Measurements from ENCODE around the gene RAPGEF4.
A peak's percentile ranks its signal among the peaks of the same experiment; 100 is the strongest.

Gene RAPGEF4

DNA sequence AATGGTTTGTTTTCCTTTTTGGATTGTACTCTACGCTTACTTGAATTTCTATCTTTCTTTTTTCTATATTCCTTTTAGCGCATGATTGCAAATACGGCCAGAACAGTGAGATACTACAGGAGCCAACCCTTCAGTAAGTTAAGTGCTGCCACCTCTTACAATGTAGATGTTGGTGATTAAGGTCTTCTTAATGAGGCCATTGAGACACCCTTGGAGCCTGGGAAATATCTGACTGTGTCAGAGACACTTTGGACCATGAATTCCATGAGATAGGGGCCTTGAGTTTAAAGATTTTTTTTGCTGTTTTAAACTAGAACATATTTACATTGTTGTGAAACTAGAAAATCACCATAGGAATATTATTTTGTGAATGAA lies 312.9 kb downstream of the RAPGEF4 start:
- Histone ChIP-seq H3K4me1 (peaks cover 0 to 68% (median 34%) of the 10 kb centered on the region in 10 experiments; a peak in 15 of 20 replicates), H3K4me3 (no peak overlapping the region), H3K9me3 (replicated peaks in 1 of 11) (no peaks in the 10 kb centered on the region), H3K27ac (peak overlapping the region in 10 of 11 experiments; percentile 30 to 87 (median 74); a peak in 20 of 22 replicates), H3K27me3 (no peaks in the 10 kb centered on the region), H4K20me1 (no peaks in the 10 kb centered on the region), H3K9ac (peak overlapping the region in 7 of 11 experiments; percentile 21 to 67 (median 41); a peak in 9 of 22 replicates), H3K4me2 (peak overlapping the region in 9 of 11 experiments; percentile 11 to 83 (median 71); a peak in 17 of 22 replicates), H3K36me3 (no peaks in the 10 kb centered on the region)
- no peak for TF ChIP-seq Cebpa-rat (IDR thresholded peaks at IDR 0.05)

DNA sequence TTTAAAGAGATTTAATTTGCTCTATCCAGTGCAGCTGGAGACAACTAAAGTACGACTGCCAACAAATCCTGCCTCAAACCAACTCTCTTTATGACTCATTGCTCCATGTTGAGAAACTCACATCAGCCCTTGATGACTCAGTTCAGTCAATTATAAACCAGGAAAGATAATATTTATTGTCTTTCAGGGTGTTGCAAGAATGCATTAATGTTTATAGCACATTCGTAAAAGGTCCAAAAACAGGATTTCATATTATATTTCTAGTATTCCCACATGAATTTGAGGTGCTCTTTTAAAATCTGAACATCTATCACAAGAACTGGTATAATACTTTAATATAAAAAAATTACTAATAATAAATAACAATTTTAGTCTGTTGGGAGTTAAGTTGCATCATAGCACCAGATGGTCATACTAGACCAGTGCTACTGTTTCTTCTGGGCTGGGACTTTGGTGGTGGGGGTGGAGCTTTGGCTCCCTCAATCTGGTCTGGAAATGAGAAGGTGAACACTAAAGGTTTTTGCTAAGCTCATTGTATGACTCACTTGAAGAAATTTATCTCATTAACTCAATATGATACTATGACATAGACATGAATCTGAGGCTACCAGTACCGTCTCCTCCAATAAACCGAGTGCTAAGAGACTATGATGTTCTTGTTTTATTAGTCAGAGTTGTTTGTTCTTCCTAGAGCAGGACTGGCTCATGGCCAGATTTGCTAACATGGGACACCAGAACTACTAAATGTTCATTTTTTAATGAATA lies 313.4 kb downstream of the RAPGEF4 start:
- peaks cover 0 to 64% (median 34%) of the 10 kb centered on the region in 10 experiments; a peak in 15 of 20 replicates for H3K4me1 ChIP-seq
- no peak overlapping the region for H3K4me3 ChIP-seq
- H4K20me1 ChIP-seq, result no peaks in the 10 kb centered on the region
- peak in 7 of 11 experiments; percentile 27 to 83 (median 67); a peak in 10 of 22 replicates for TF ChIP-seq Cebpa-rat (IDR thresholded peaks at IDR 0.05)
- H3K27me3 ChIP-seq, result no peaks in the 10 kb centered on the region
- peak overlapping the region in 9 of 11 experiments; percentile 11 to 83 (median 71); a peak in 17 of 22 replicates for H3K4me2 ChIP-seq
- no peaks in the 10 kb centered on the region for H3K36me3 ChIP-seq
- H3K9me3 ChIP-seq (replicated peaks in 1 of 11), result no peaks in the 10 kb centered on the region
- peak overlapping the region in 10 of 11 experiments; percentile 53 to 87 (median 74); a peak in 21 of 22 replicates for H3K27ac ChIP-seq
- peak overlapping the region in 8 of 11 experiments; percentile 30 to 67 (median 47); a peak in 13 of 22 replicates for H3K9ac ChIP-seq

DNA sequence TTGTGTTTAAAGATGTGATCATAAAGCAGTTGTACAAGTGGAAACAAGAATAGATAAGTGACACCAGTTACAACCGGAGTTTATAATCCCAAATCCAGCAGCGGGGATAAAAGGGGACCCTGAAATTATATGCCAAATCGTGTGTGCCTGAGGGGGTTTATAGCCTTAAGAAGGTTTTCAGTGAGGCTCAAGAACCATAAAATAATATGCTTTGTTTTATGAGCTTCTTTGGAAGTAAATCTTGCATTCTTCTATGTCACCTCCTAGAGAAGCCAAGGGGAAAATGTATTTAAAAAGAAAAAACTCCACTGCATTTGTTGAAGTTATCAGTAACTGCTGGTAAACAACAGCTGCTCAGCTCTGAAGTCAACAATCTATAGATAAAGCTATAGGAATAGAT lies 314.2 kb downstream of the RAPGEF4 start:
- peak overlapping the region in 7 of 11 experiments; percentile 30 to 67 (median 52); a peak in 10 of 22 replicates for H3K9ac ChIP-seq
- H3K4me2 ChIP-seq, result peak overlapping the region in 9 of 11 experiments; percentile 4 to 83 (median 71); a peak in 15 of 22 replicates
- peaks cover 0 to 64% (median 34%) of the 10 kb centered on the region in 10 experiments; a peak in 15 of 20 replicates for H3K4me1 ChIP-seq
- H3K9me3 ChIP-seq (replicated peaks in 1 of 11), result no peaks in the 10 kb centered on the region
- H3K27me3 ChIP-seq, result no peaks in the 10 kb centered on the region
- TF ChIP-seq Cebpa-rat (IDR thresholded peaks at IDR 0.05), result no peak
- no peak overlapping the region for H3K4me3 ChIP-seq
- H4K20me1 ChIP-seq, result no peaks in the 10 kb centered on the region
- no peaks in the 10 kb centered on the region for H3K36me3 ChIP-seq
- peak overlapping the region in 10 of 11 experiments; percentile 53 to 87 (median 74); a peak in 20 of 22 replicates for H3K27ac ChIP-seq

DNA sequence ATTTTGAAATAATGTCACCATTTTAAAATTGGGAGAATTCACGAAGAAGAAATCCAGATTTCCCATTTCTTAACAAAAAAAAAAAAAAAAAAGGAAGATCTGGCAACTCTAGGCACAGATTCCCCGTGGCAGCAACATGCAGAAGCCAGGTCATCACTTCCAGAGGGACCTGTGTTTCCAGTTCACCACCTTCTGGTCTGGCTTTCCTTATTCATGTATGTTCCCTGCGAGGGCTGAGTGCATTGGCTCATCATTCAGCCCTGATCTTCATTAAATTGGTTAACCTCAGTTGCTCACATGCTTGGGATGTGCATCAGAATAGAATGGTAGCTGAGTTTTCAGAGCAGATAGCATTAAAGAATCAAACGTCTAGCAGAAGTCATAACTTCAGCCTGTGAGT lies 315.0 kb downstream of the RAPGEF4 start:
- Histone ChIP-seq H3K4me1 (peaks cover 0 to 63% (median 34%) of the 10 kb centered on the region in 10 experiments; a peak in 15 of 20 replicates), H3K27ac (peak overlapping the region in 7 of 11 experiments; percentile 71 to 87 (median 83); a peak in 12 of 22 replicates), H3K4me2 (peak overlapping the region in 6 of 11 experiments; percentile 24 to 83 (median 72); a peak in 11 of 22 replicates)

DNA sequence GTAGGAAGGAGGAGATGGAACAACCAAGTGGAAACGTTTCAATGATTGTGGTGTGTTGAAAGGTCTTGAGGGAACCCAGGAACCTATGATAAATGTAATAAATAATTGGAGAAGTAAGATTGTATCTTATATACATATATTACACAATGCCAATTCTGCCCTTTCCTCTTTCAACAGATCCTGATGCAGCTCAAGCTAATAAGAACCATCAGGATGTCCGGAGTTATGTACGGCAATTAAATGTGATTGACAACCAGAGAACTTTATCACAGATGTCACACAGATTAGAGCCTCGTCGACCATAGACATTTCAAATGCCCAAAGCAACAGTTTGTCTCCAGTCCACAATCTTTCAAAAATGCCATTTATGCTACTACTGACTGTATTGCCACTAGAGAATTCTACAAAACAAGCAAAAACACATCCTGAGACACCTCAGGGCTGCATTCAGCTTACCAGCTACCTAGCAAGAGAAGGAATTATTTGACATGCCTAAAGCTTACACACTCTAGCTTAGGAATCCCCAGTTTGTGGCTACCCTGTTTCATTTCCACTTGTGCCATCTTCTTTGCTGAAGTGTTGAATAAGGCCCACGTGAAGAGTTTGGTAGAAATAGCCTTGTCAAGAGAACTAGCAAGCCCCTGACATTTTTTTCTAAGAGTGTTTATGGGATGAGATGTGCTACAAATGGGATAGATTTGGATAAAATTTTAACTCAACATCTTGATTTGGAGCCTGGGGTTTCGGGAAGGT lies 316.0 kb downstream of the RAPGEF4 start:
- H3K9me3 ChIP-seq (replicated peaks in 1 of 11), result no peaks in the 10 kb centered on the region
- H3K4me2 ChIP-seq, result peak overlapping the region in 4 of 11 experiments; percentile 4 to 83 (median 74); a peak in 6 of 22 replicates
- peak overlapping the region in 2 of 11 experiments; percentile 85 to 87; a peak in 3 of 22 replicates for H3K27ac ChIP-seq
- H3K4me1 ChIP-seq, result peaks cover 0 to 54% (median 34%) of the 10 kb centered on the region in 10 experiments; a peak in 15 of 20 replicates
- TF ChIP-seq Cebpa-rat (IDR thresholded peaks at IDR 0.05), result no peak
- no peaks in the 10 kb centered on the region for H3K27me3 ChIP-seq
- H3K36me3 ChIP-seq, result no peaks in the 10 kb centered on the region
- H3K9ac ChIP-seq, result no peak overlapping the region
- no peaks in the 10 kb centered on the region for H4K20me1 ChIP-seq
- H3K4me3 ChIP-seq, result no peak overlapping the region

More for the DNA sequence above, 315.0 kb downstream of the RAPGEF4 start:
- H4K20me1 ChIP-seq, result no peaks in the 10 kb centered on the region
- H3K27me3 ChIP-seq, result no peaks in the 10 kb centered on the region
- no peaks in the 10 kb centered on the region for H3K9me3 ChIP-seq (replicated peaks in 1 of 11)
- no peaks in the 10 kb centered on the region for H3K36me3 ChIP-seq
- no peak for TF ChIP-seq Cebpa-rat (IDR thresholded peaks at IDR 0.05)
- H3K9ac ChIP-seq, result no peak overlapping the region
- H3K4me3 ChIP-seq, result no peak overlapping the region

DNA sequence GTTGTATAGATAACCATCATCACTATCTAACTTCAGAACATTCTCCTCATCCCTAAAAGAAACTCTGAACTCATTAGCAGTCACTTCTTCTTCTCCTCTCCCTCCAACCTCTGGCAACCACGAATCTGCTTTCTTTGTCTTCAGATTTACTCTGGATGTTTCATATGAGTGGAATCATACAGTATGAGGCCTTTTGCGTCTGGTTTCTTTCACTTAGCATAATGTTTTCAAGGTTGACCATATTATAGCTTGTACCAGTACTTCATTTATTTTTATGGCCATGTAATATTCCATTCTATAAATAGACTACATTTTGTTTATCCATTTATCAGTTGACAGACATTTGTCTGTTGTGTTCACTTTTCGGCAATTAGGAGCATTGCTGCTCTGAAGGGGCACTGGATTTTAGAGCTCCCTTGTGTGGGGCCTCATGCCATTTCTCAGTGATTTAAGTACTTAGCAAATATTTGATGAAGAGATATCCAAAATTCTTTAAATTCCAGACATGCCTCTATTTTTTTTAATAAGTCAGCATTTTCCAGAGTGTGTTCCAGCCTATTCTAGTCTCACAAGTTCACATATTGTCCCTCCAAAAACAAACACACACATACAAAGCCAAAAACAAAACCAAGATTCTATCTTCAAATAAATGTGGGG lies 317.5 kb downstream of the RAPGEF4 start:
- no peaks in the 10 kb centered on the region for H3K36me3 ChIP-seq
- H3K9ac ChIP-seq, result no peak overlapping the region
- H3K4me2 ChIP-seq, result no peak overlapping the region
- peaks cover 0 to 54% (median 26%) of the 10 kb centered on the region in 10 experiments; a peak in 15 of 20 replicates for H3K4me1 ChIP-seq
- TF ChIP-seq Cebpa-rat (IDR thresholded peaks at IDR 0.05), result no peak
- H3K4me3 ChIP-seq, result no peak overlapping the region
- H4K20me1 ChIP-seq, result no peaks in the 10 kb centered on the region
- H3K27ac ChIP-seq, result no peak overlapping the region
- H3K9me3 ChIP-seq (replicated peaks in 1 of 11), result peaks cover 0 to 3% (median 0%) of the 10 kb centered on the region in 11 experiments; a peak in 1 of 22 replicates
- no peaks in the 10 kb centered on the region for H3K27me3 ChIP-seq

DNA sequence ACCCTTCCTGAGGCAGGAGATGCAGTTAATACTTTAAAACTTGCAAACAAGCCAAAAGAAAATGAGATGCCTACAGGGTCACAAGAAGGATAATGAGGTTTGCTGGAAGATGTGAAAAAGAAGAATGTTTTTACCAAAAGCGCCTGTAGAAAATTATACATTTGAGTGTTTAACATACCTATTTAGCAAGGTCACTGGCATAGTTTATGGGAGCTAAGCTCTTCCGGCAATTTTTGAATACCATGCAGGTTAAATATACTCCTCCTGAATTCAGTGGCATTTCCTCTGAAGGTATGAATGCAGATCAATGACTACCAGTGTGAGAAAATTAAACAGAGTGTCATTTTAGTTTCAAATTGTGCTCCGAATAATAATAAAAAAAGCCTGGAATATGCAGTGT lies 318.8 kb downstream of the RAPGEF4 start:
- Histone ChIP-seq H3K9ac (no peak overlapping the region), H3K27ac (no peak overlapping the region), H3K9me3 (replicated peaks in 1 of 11) (peaks cover 0 to 10% (median 0%) of the 10 kb centered on the region in 11 experiments; a peak in 3 of 22 replicates), H4K20me1 (no peaks in the 10 kb centered on the region), H3K36me3 (no peaks in the 10 kb centered on the region), H3K27me3 (no peaks in the 10 kb centered on the region), H3K4me3 (no peak overlapping the region), H3K4me1 (peaks cover 4 to 54% (median 26%) of the 10 kb centered on the region in 10 experiments; a peak in 16 of 20 replicates), H3K4me2 (no peak overlapping the region)
- TF ChIP-seq Cebpa-rat (IDR thresholded peaks at IDR 0.05), result no peak

DNA sequence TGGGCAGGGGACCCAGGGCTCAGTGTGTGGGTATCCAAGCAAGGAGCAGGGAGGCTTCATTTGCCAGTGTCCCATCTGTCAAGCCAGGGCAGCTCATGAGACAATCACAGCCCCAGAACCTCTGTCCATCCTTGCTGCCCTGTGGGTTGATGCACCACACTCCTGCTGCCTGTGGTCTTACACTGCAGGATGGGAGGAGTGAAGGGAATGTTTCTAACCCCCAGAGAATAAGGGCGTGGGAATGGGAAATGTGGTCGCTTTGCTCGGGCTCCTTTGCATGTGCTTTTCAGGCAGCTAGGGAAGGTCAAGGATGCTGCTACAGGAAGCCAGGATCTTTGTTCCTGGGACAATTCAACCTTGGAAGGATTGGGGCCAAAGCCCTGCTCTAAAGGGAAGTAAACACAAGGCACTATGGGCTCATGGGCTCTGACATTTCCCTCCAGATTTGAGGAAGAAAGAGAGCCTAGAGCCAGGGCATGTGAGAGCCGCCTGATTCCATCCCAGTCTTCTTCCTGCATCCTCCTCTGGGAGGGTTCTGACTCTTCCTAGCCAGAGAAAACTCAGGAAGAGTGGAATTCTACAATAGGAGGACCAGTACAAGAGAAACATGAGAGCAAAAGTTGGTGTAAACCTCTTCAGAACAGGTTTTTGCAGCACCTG lies 321.2 kb downstream of the RAPGEF4 start:
- no peak overlapping the region for H3K4me3 ChIP-seq
- H3K9ac ChIP-seq, result no peak overlapping the region
- no peaks in the 10 kb centered on the region for H4K20me1 ChIP-seq
- no peak for TF ChIP-seq Cebpa-rat (IDR thresholded peaks at IDR 0.05)
- H3K27me3 ChIP-seq, result no peaks in the 10 kb centered on the region
- H3K9me3 ChIP-seq (replicated peaks in 1 of 11), result peaks cover 0 to 10% (median 0%) of the 10 kb centered on the region in 11 experiments; a peak in 3 of 22 replicates
- H3K27ac ChIP-seq, result no peak overlapping the region
- H3K36me3 ChIP-seq, result no peaks in the 10 kb centered on the region
- H3K4me2 ChIP-seq, result peak overlapping the region in 4 of 11 experiments; percentile 24 to 46 (median 38); a peak in 6 of 22 replicates
- H3K4me1 ChIP-seq, result peaks cover 0 to 53% (median 23%) of the 10 kb centered on the region in 10 experiments; a peak in 15 of 20 replicates

Measured in BLaER1 treated with 17β-estradiol and CSF1 and Interleukin-3, amounts not matched to agents 10 nM and 100 nM (cell line).